ENCODE measurements around the gene RNF187. TPM values are rescaled to one million over a fixed set of nuclear protein-coding genes. Genes with fewer than 3 reads are reported as not detected.

Gene RNF187
- total and polyA plus RNA-seq, 2 of the 13 experiments (the other 11 are each of a cell fraction or from before 2014, with no cell fraction given): 41.3 to 59.4 TPM

DNA sequence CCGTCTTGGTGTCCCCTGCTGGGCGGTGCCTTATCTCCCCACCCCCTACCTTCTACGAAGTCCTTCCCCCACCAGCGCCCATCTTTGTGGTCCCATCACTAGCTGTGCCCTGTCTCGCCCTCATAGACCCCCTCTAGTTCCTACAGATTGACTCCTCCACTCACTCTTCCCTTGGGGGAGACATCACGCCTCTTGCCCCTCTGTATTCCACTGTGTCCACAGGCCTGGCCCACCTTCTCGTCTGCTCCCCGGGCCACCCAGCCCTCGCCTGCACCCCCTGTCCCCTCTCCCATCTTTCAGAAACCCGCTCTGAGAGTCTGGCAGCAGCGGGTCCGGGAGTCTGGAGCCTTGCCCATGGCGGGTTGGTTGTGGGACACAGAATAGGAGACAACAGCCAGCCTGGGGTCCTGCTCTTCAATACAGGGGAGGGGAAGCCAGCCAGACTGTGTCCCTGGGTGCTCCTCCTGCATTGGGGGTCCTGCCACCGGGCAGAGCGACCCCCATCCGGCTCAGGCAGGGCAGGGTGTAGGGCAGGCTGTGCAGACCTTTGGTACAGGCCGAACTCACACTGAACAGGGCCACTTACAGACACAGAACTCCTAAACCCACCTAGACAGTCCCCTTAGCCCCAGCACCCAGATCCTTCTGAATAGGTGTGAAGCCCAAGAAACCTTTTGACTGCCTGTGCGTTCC, 1.1 kb downstream of the RNF187 start (continued):
- TF ChIP-seq, protein P1, sequence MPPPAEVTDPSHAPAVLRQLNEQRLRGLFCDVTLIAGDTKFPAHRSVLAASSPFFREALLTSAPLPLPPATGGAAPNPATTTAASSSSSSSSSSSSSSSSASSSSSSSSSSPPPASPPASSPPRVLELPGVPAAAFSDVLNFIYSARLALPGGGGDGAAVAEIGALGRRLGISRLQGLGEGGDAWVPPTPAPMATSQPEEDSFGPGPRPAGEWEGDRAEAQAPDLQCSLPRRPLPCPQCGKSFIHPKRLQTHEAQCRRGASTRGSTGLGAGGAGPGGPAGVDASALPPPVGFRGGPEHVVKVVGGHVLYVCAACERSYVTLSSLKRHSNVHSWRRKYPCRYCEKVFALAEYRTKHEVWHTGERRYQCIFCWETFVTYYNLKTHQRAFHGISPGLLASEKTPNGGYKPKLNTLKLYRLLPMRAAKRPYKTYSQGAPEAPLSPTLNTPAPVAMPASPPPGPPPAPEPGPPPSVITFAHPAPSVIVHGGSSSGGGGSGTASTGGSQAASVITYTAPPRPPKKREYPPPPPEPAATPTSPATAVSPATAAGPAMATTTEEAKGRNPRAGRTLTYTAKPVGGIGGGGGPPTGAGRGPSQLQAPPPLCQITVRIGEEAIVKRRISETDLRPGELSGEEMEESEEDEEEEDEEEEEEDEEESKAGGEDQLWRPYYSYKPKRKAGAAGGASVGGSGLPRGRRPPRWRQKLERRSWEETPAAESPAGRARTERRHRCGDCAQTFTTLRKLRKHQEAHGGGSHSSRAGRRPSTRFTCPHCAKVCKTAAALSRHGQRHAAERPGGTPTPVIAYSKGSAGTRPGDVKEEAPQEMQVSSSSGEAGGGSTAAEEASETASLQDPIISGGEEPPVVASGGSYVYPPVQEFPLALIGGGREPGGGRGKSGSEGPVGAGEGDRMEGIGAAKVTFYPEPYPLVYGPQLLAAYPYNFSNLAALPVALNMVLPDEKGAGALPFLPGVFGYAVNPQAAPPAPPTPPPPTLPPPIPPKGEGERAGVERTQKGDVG (CRISPR knock-in tag; IDR thresholded peaks at IDR 0.05; ENCODE audit: borderline replicate concordance): no peak
- TF ChIP-seq CEBPB (IDR thresholded peaks at IDR 0.05; ENCODE audit: borderline replicate concordance, low read depth, low read length) (no peak), SKI (IDR thresholded peaks at IDR 0.05; ENCODE audit: partially characterized antibody) (no peak), ZNF891 (CRISPR knock-in tag; IDR thresholded peaks at IDR 0.05) (no peak), NONO (IDR thresholded peaks at IDR 0.05) (no peak), NONO (CRISPR knock-in tag; conservative IDR thresholded peaks at IDR 0.05) (no peak), NR2C2 (CRISPR knock-in tag; IDR thresholded peaks at IDR 0.05; ENCODE audit: borderline replicate concordance) (no peak), IKZF4 (CRISPR knock-in tag; IDR thresholded peaks at IDR 0.05; ENCODE audit: borderline replicate concordance, low read depth, not compliant biosample characterization) (no peak), ZNF30 (CRISPR knock-in tag; IDR thresholded peaks at IDR 0.05) (no peak), TARDBP (CRISPR knock-in tag; IDR thresholded peaks at IDR 0.05) (no peak), ZNF24 (IDR thresholded peaks at IDR 0.05) (no peak), MAFF (IDR thresholded peaks at IDR 0.05; ENCODE audit: low read depth, low read length) (no peak), RNF2 (conservative IDR thresholded peaks at IDR 0.05; ENCODE audit: low read depth) (no peak), ZNF44 (CRISPR knock-in tag; IDR thresholded peaks at IDR 0.05) (no peak)
- TF ChIP-seq, protein P2, sequence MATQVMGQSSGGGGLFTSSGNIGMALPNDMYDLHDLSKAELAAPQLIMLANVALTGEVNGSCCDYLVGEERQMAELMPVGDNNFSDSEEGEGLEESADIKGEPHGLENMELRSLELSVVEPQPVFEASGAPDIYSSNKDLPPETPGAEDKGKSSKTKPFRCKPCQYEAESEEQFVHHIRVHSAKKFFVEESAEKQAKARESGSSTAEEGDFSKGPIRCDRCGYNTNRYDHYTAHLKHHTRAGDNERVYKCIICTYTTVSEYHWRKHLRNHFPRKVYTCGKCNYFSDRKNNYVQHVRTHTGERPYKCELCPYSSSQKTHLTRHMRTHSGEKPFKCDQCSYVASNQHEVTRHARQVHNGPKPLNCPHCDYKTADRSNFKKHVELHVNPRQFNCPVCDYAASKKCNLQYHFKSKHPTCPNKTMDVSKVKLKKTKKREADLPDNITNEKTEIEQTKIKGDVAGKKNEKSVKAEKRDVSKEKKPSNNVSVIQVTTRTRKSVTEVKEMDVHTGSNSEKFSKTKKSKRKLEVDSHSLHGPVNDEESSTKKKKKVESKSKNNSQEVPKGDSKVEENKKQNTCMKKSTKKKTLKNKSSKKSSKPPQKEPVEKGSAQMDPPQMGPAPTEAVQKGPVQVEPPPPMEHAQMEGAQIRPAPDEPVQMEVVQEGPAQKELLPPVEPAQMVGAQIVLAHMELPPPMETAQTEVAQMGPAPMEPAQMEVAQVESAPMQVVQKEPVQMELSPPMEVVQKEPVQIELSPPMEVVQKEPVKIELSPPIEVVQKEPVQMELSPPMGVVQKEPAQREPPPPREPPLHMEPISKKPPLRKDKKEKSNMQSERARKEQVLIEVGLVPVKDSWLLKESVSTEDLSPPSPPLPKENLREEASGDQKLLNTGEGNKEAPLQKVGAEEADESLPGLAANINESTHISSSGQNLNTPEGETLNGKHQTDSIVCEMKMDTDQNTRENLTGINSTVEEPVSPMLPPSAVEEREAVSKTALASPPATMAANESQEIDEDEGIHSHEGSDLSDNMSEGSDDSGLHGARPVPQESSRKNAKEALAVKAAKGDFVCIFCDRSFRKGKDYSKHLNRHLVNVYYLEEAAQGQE (IDR thresholded peaks at IDR 0.05; ENCODE audit: borderline replicate concordance in 1 of 2, low read depth in 1 of 2, low read length in 2 of 2): no peak
- TF ChIP-seq, protein P3, sequence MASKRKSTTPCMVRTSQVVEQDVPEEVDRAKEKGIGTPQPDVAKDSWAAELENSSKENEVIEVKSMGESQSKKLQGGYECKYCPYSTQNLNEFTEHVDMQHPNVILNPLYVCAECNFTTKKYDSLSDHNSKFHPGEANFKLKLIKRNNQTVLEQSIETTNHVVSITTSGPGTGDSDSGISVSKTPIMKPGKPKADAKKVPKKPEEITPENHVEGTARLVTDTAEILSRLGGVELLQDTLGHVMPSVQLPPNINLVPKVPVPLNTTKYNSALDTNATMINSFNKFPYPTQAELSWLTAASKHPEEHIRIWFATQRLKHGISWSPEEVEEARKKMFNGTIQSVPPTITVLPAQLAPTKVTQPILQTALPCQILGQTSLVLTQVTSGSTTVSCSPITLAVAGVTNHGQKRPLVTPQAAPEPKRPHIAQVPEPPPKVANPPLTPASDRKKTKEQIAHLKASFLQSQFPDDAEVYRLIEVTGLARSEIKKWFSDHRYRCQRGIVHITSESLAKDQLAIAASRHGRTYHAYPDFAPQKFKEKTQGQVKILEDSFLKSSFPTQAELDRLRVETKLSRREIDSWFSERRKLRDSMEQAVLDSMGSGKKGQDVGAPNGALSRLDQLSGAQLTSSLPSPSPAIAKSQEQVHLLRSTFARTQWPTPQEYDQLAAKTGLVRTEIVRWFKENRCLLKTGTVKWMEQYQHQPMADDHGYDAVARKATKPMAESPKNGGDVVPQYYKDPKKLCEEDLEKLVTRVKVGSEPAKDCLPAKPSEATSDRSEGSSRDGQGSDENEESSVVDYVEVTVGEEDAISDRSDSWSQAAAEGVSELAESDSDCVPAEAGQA (IDR thresholded peaks at IDR 0.05; ENCODE audit: low read depth): no peak
- TF ChIP-seq, protein P3 (CRISPR knock-in tag; IDR thresholded peaks at IDR 0.05; ENCODE audit: borderline replicate concordance): no peak
